ENCODE measurements around the gene PFKM.

GRCh38 chr12:48187916-48188695 is 68.9 kb downstream of the PFKM start:
- TF ChIP-seq JUN (IDR thresholded peaks at IDR 0.05; ENCODE audit: borderline replicate concordance, insufficient read depth, insufficient read length, low read depth) (no peak), CTCF (IDR thresholded peaks at IDR 0.05; ENCODE audit: extremely low read depth in 1 of 2, insufficient read depth in 1 of 2, low read depth in 1 of 2, low read length in 2 of 2) (no peak), POLR2AphosphoS5 (IDR thresholded peaks at IDR 0.05; ENCODE audit: insufficient read depth, low read depth, low read length) (no peak), POLR2A (IDR thresholded peaks at IDR 0.05; ENCODE audit: low read depth, low read length) (no peak), EZH2 (IDR thresholded peaks at IDR 0.05; ENCODE audit: borderline replicate concordance, low read depth, low read length, severe bottlenecking) (no peak), MAX (IDR thresholded peaks at IDR 0.05; ENCODE audit: insufficient read depth, insufficient read length) (no peak), MYC (IDR thresholded peaks at IDR 0.05; ENCODE audit: low read depth, low read length) (no peak), GATA2 (IDR thresholded peaks at IDR 0.05; ENCODE audit: insufficient read depth, insufficient read length, low read depth, low read length) (no peak), FOS (IDR thresholded peaks at IDR 0.05; ENCODE audit: borderline replicate concordance, insufficient read depth, low read length) (no peak)
